Endothelial cell (in vitro differentiated cells): Measurements from ENCODE around the gene CCDC136. TPM values are rescaled to one million over a fixed set of nuclear protein-coding genes. Genes with fewer than 3 reads are reported as not detected.

Experiments used
- DNase-seq: peaks from one replicate; pipeline ENCODE4 v3.0.0; 2021; ENCODE audit warnings: low spot score
- H3K27ac Mint-ChIP-seq: one replicate; pipeline ENCODE4 v1.8.0; 2021; ENCODE audit warnings: mixed read lengths, inconsistent platforms; ENCODE audit not compliant: unreplicated experiment
- H3K27me3 Mint-ChIP-seq: one replicate; pipeline ENCODE4 v1.8.0; 2021; ENCODE audit warnings: mild to moderate bottlenecking, moderate library complexity, mixed read lengths, inconsistent platforms; ENCODE audit not compliant: unreplicated experiment
- H3K36me3 Mint-ChIP-seq: one replicate; pipeline ENCODE4 v1.8.0; 2021; ENCODE audit warnings: mild to moderate bottlenecking, low read depth, mixed read lengths, inconsistent platforms; ENCODE audit not compliant: unreplicated experiment
- H3K4me1 Mint-ChIP-seq: one replicate; pipeline ENCODE4 v1.8.0; 2021; ENCODE audit warnings: mild to moderate bottlenecking, mixed read lengths, inconsistent platforms; ENCODE audit not compliant: unreplicated experiment
- H3K4me3 Mint-ChIP-seq: one replicate; pipeline ENCODE4 v1.8.0; 2021; ENCODE audit warnings: mild to moderate bottlenecking, mixed read lengths, inconsistent platforms; ENCODE audit not compliant: unreplicated experiment
- H3K9me3 Mint-ChIP-seq: one replicate; pipeline ENCODE4 v1.8.0; 2021; ENCODE audit warnings: mixed read lengths, inconsistent platforms; ENCODE audit not compliant: unreplicated experiment
- total RNA-seq: library from RNA; stranded (reverse); fragmentation: NEBNext Ultra II Directional; extraction: Animal tissue kit (Norgen Biotek cat#: 25700); gene quantifications from one replicate; pipeline ENCODE4 v1.2.1, GENCODE V29; 2021; ENCODE audit not compliant: unreplicated experiment
- TF ChIP-seq, protein P1 (sequence below): fragments of 200-600 bp; sonication (generic); IDR thresholded peaks from one replicate; pipeline ENCODE4 v1.5.0; 2021; ENCODE audit warnings: antibody characterized with exemption; ENCODE audit not compliant: unreplicated experiment

The CCDC136 gene
- total RNA-seq, 1 donor from 2014 or later = 31.5 TPM

DNA sequence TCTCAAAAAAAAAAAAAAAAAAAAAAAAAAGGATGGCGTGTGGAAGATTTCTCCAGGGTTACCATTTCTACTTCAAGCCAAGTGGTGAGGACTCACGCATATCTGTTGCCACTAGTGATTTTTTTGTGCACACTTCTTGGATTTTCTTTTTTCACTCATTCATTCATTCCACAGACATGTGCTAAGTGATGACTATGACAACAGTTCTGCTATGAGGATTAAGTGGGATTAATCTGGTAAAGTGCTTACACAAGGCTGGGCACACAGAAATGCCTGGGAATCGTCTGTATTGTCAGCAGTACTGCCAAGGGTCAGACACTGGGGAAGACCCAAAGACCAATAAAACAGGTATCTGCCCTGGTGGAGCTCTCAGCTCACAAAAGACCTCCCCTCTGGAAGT, 9.9 kb upstream of the CCDC136 start:
- DNase-seq = no peak
- TF ChIP-seq, protein P1, sequence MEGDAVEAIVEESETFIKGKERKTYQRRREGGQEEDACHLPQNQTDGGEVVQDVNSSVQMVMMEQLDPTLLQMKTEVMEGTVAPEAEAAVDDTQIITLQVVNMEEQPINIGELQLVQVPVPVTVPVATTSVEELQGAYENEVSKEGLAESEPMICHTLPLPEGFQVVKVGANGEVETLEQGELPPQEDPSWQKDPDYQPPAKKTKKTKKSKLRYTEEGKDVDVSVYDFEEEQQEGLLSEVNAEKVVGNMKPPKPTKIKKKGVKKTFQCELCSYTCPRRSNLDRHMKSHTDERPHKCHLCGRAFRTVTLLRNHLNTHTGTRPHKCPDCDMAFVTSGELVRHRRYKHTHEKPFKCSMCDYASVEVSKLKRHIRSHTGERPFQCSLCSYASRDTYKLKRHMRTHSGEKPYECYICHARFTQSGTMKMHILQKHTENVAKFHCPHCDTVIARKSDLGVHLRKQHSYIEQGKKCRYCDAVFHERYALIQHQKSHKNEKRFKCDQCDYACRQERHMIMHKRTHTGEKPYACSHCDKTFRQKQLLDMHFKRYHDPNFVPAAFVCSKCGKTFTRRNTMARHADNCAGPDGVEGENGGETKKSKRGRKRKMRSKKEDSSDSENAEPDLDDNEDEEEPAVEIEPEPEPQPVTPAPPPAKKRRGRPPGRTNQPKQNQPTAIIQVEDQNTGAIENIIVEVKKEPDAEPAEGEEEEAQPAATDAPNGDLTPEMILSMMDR = no peak
- H3K36me3 Mint-ChIP-seq = peaks cover 11% of the 10 kb centered on the region
- H3K27me3 Mint-ChIP-seq = peaks cover 12% of the 10 kb centered on the region
- no peak overlapping the region for H3K27ac Mint-ChIP-seq
- peaks cover 11% of the 10 kb centered on the region for H3K4me1 Mint-ChIP-seq
- peaks cover 5% of the 10 kb centered on the region for H3K9me3 Mint-ChIP-seq
- H3K4me3 Mint-ChIP-seq = no peak overlapping the region

DNA sequence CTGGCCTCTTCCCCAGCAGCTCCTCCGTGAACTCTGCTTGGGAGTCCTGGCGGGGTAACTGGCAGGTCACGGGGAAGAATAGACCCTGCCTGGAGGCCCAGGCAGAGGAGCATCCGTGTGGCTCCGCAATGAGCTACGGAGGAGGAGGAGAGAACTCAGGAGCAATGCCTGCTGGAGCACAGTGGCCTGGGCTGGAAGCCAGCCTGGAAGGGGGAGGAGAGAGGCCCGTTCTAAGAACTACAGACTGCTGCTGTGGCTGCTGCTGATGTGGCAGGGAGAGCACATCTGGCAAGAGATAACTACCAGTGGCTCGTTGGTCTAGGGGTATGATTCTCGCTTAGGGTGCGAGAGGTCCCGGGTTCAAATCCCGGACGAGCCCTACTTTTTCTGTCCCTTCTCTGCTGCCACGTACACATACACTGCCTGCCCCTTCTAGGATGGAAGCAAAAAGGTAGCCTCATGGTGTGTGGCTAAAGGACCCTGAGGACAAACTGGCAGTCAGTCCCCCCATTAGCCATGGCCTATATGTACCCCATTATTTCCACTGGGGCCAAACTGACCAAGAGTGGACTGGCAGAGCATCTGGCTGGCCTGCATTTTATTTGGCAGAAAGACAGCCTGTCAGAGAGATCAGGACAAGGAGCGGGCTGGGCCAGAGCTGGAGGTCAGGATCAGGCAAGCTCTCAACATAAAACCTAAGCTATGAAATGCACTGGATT, 8.5 kb upstream of the CCDC136 start:
- H3K36me3 Mint-ChIP-seq = peaks cover 4% of the 10 kb centered on the region
- TF ChIP-seq, protein P1 = no peak
- peak overlapping the region; percentile 63 for H3K4me3 Mint-ChIP-seq
- H3K9me3 Mint-ChIP-seq = no peaks in the 10 kb centered on the region
- peaks cover 7% of the 10 kb centered on the region for H3K27me3 Mint-ChIP-seq
- DNase-seq = peak; percentile 74
- H3K4me1 Mint-ChIP-seq = peaks cover 11% of the 10 kb centered on the region
- peak overlapping the region; percentile 61 for H3K27ac Mint-ChIP-seq

DNA sequence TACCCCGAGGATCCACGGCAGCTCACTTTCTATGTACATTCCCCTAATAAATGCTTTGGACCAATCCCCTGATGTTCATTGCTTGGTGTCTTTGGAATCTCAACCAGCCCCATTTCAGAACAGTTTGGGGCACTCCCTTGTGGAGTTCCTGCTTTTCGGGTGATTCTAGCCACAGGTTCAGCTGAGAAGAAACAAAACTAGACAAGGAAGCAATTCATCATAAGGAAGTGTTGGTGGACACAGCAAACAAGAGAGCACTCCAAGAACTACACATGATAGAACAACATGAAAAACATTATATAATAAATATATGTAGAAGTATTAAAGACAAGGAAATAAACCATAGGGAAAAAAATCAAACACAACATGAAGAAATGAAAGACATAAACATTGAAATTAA, 6.0 kb upstream of the CCDC136 start:
- no peaks in the 10 kb centered on the region for H3K9me3 Mint-ChIP-seq
- peaks cover 14% of the 10 kb centered on the region for H3K4me1 Mint-ChIP-seq
- H3K4me3 Mint-ChIP-seq = no peak overlapping the region
- no peaks in the 10 kb centered on the region for H3K36me3 Mint-ChIP-seq
- TF ChIP-seq, protein P1 = no peak
- no peak overlapping the region for H3K27ac Mint-ChIP-seq
- no peak for DNase-seq
- H3K27me3 Mint-ChIP-seq = peaks cover 11% of the 10 kb centered on the region

DNA sequence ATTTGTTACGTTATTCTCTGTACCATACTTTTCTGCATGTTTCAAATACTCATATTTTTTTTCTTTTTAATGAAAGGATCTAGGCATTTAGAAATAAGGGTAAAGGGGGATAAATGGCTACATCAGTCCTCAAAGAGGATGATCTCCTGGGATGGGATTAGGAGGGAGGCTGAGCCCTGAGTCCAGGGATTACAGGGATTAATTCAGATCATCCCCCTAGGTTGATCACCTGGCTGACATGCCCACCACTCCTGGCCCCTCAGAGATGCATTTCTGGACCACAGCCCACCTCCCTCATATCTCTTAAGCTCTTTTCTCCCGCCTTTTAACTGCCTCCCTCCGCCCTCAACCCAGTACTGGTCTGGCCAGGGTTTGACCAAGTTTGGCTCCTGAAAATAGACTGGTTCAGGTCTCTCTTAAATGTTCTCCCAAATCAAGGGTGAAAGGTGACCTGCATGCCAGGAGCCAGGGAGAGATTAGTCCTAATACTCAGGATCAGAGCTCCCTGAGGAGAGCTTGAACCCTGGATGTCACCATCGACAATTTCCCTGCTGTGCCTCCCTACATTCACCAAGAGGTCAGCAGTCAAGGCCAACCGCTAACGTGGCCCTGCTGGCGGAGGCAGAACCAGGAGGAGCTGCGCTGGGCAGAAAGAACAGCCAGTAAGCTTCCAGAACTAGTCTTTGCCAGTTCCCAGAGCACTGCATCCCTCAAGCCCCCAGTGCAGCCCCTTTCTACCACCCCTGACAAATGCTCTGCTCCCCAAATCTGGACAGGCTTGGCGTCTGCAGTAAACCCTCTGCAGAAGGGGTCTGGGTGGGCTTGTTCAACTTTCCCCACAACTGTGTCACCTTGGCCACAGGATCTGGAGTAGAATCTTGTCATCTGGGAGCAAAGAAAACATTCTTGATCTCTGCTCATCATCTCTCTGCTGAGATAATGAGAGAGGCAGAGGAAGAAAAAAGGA, 3.0 kb upstream of the CCDC136 start:
- no peak overlapping the region for H3K27ac Mint-ChIP-seq
- H3K9me3 Mint-ChIP-seq = no peaks in the 10 kb centered on the region
- peaks cover 4% of the 10 kb centered on the region for H3K27me3 Mint-ChIP-seq
- H3K36me3 Mint-ChIP-seq = no peaks in the 10 kb centered on the region
- no peak overlapping the region for H3K4me3 Mint-ChIP-seq
- DNase-seq = no peak
- peaks cover 10% of the 10 kb centered on the region for H3K4me1 Mint-ChIP-seq
- TF ChIP-seq, protein P1 = no peak
